HCT116 (cell line): ENCODE measurements around the gene AOPEP.

Source experiments
- CTCF ChIP-seq, 3 experiments: fragments of 200-600 bp in 1 of 3; sonication (generic) in 1 of 3; IDR thresholded peaks in 2 of 3; conservative IDR thresholded peaks in 1 of 3; 2 replicates each; pipeline ENCODE4 v1.5.1; 2012 to 2017; ENCODE audit warnings: low read depth in 2 of 3, low read length in 2 of 3, antibody characterized with exemption in 1 of 3, borderline replicate concordance in 1 of 3, control low read depth in 1 of 3, mild to moderate bottlenecking in 1 of 3, mixed read lengths in 1 of 3, mixed run types in 1 of 3, moderate library complexity in 1 of 3; ENCODE audit not compliant: insufficient read depth in 1 of 3
- EGR1 ChIP-seq: IDR thresholded peaks from 2 replicates; pipeline ENCODE4 v1.6.1; 2012; ENCODE audit warnings: low read depth
- ELF1 ChIP-seq: IDR thresholded peaks from 2 replicates; pipeline ENCODE4 v1.6.1; 2012; ENCODE audit warnings: low read depth, borderline replicate concordance
- EZH2 ChIP-seq: fragments of 200-600 bp; sonication (generic); IDR thresholded peaks from 2 replicates; pipeline ENCODE4 v1.6.1; 2017; ENCODE audit warnings: antibody characterized with exemption, mixed run types
- POLR2A ChIP-seq: IDR thresholded peaks from 2 replicates; pipeline ENCODE4 v1.7.0; 2011; ENCODE audit warnings: borderline replicate concordance; ENCODE audit not compliant: insufficient read depth, insufficient read length; ENCODE audit errors: extremely low read depth
- POLR2AphosphoS5 ChIP-seq: IDR thresholded peaks from 2 replicates; pipeline ENCODE4 v1.6.1; 2011; ENCODE audit warnings: mild to moderate bottlenecking, low read depth, low read length, moderate library complexity
- REST ChIP-seq: IDR thresholded peaks from 2 replicates; pipeline ENCODE4 v1.6.1; 2012; ENCODE audit warnings: low read depth
- TCF7L2 ChIP-seq: IDR thresholded peaks from 2 replicates; pipeline ENCODE4 v1.7.0; 2011; ENCODE audit warnings: borderline replicate concordance, inconsistent platforms; ENCODE audit not compliant: insufficient read depth, insufficient read length; ENCODE audit errors: extremely low read depth
- YY1 ChIP-seq: IDR thresholded peaks from 2 replicates; pipeline ENCODE4 v1.6.1; 2011; ENCODE audit warnings: low read length, low read depth, moderate library complexity, mild to moderate bottlenecking; ENCODE audit not compliant: insufficient replicate concordance; ENCODE audit errors: extremely low read depth
- ZFX ChIP-seq: fragments of 450-650 bp; IDR thresholded peaks from 2 replicates; pipeline ENCODE4 v1.6.1; 2017
- ZNF274 ChIP-seq: fragments of 200-500 bp; sonication (Bioruptor generic); IDR thresholded peaks from 2 replicates; pipeline ENCODE4 v1.6.1; 2014; ENCODE audit warnings: mild to moderate bottlenecking, low read depth, low read length, inconsistent platforms

GRCh38 chr9:95087659-95088242 is 361.3 kb downstream of the AOPEP start:
- TF ChIP-seq CTCF (IDR thresholded peaks at IDR 0.05 in 2 of 3, conservative IDR thresholded peaks at IDR 0.05 in 1 of 3; ENCODE audit: borderline replicate concordance in 1 of 3, insufficient read depth in 1 of 3, low read depth in 2 of 3, low read length in 2 of 3), result peak in 2 of 3 experiments; percentile 38 to 52; a peak in 4 of 6 replicates
- no peak for TF ChIP-seq YY1
- TF ChIP-seq REST, result no peak
- TF ChIP-seq POLR2AphosphoS5, result no peak
- no peak for TF ChIP-seq ZNF274
- no peak for TF ChIP-seq EZH2
- no peak for TF ChIP-seq TCF7L2
- TF ChIP-seq ZFX, result no peak
- TF ChIP-seq ELF1, result no peak
- no peak for TF ChIP-seq POLR2A
- TF ChIP-seq EGR1, result no peak
